HFFc6 (cell line): ENCODE results near the gene DAP. TPM values are rescaled to one million over a fixed set of nuclear protein-coding genes. Genes with fewer than 3 reads are reported as not detected.

ENCODE experiments used
- DNase-seq: peaks from one replicate; pipeline ENCODE4 v3.0.0-alpha.2; 2018
- H3K27ac Mint-ChIP-seq: 2 replicates; pipeline ENCODE4 v1.8.0; 2020; ENCODE audit warnings: mild to moderate bottlenecking, mixed read lengths
- H3K27me3 Mint-ChIP-seq: 2 replicates; pipeline ENCODE4 v1.8.0; 2021; ENCODE audit warnings: mild to moderate bottlenecking, moderate library complexity, mixed read lengths; ENCODE audit not compliant: insufficient read depth
- H3K36me3 Mint-ChIP-seq: 2 replicates; pipeline ENCODE4 v1.8.0; 2021; ENCODE audit warnings: low read depth, mixed read lengths
- H3K4me1 Mint-ChIP-seq: 2 replicates; pipeline ENCODE4 v1.8.0; 2020; ENCODE audit warnings: low read depth, mixed read lengths
- H3K4me3 Mint-ChIP-seq: 2 replicates; pipeline ENCODE4 v1.8.0; 2020; ENCODE audit warnings: mild to moderate bottlenecking, moderate library complexity, mixed read lengths
- H3K9me3 Mint-ChIP-seq: 2 replicates; pipeline ENCODE4 v1.8.0; 2020; ENCODE audit warnings: mild to moderate bottlenecking, mixed read lengths
- CTCF ChIP-seq: fragments of 200-600 bp; sonication (generic); IDR thresholded peaks from 2 replicates; pipeline ENCODE4 v1.5.0; 2021; ENCODE audit warnings: antibody characterized with exemption, mild to moderate bottlenecking
- total RNA-seq, 6 experiments: library from RNA; stranded (reverse); fragmentation: NEBNext Ultra II Directional; extraction: Animal tissue kit (Norgen Biotek cat#: 25700); gene quantifications; 2 replicates in 1 of 6; 3 replicates in 5 of 6; pipeline ENCODE4 v1.2.3, GENCODE V29; 2021

DAP gene
- total RNA-seq, 6 experiments from 2014 or later, result 255 to 357 (median 285) TPM

- Mint-ChIP-seq H3K27ac (peak overlapping the region; percentile 48), H3K4me1 (peaks cover 20% of the 10 kb centered on the region), H3K4me3 (no peak overlapping the region), H3K36me3 (peaks cover 83% of the 10 kb centered on the region), H3K27me3 (no peaks in the 10 kb centered on the region; the same call in 1 of the 2 replicates), H3K9me3 (peaks cover 16% of the 10 kb centered on the region)
- TF ChIP-seq CTCF, result no peak
- DNase-seq, result no peak
These were observed 17.1 kb downstream of the DAP start for GRCh38 chr5:10743951-10744350.

- Mint-ChIP-seq H3K9me3 (peaks cover 16% of the 10 kb centered on the region), H3K27me3 (peaks cover 2% of the 10 kb centered on the region; the same call in 1 of the 2 replicates), H3K4me3 (no peak overlapping the region), H3K36me3 (peaks cover 87% of the 10 kb centered on the region), H3K27ac (no peak overlapping the region), H3K4me1 (peaks cover 23% of the 10 kb centered on the region)
- no peak for DNase-seq
- TF ChIP-seq CTCF, result no peak
These were observed 17.5 kb downstream of the DAP start for GRCh38 chr5:10743526-10743925.

- TF ChIP-seq CTCF, result peak; percentile 36; the same call in 1 of the 2 replicates
- Mint-ChIP-seq H3K4me3 (no peak overlapping the region), H3K4me1 (peaks cover 35% of the 10 kb centered on the region), H3K36me3 (peaks cover 88% of the 10 kb centered on the region), H3K9me3 (peaks cover 16% of the 10 kb centered on the region), H3K27ac (no peak overlapping the region), H3K27me3 (peaks cover 2% of the 10 kb centered on the region; the same call in 1 of the 2 replicates)
- DNase-seq, result no peak
These were observed 19.4 kb downstream of the DAP start for GRCh38 chr5:10741661-10742060.

GRCh38 chr5:10740384-10740783 is 20.6 kb downstream of the DAP start:
- no peak overlapping the region for H3K4me3 Mint-ChIP-seq
- peaks cover 16% of the 10 kb centered on the region for H3K9me3 Mint-ChIP-seq
- H3K36me3 Mint-ChIP-seq, result peaks cover 82% of the 10 kb centered on the region
- H3K27ac Mint-ChIP-seq, result no peak overlapping the region
- H3K4me1 Mint-ChIP-seq, result peaks cover 35% of the 10 kb centered on the region
- DNase-seq, result no peak
- TF ChIP-seq CTCF, result no peak
- H3K27me3 Mint-ChIP-seq, result peaks cover 2% of the 10 kb centered on the region; the same call in 1 of the 2 replicates

GRCh38 chr5:10737880-10738279 is 23.2 kb downstream of the DAP start:
- Mint-ChIP-seq H3K4me1 (peaks cover 45% of the 10 kb centered on the region), H3K27ac (no peak overlapping the region), H3K27me3 (peaks cover 2% of the 10 kb centered on the region; the same call in 1 of the 2 replicates), H3K9me3 (peaks cover 16% of the 10 kb centered on the region), H3K4me3 (no peak overlapping the region), H3K36me3 (peaks cover 71% of the 10 kb centered on the region)
- DNase-seq, result no peak
- TF ChIP-seq CTCF, result no peak

GRCh38 chr5:10736808-10737207 is 24.2 kb downstream of the DAP start:
- no peak for TF ChIP-seq CTCF
- Mint-ChIP-seq H3K9me3 (peaks cover 16% of the 10 kb centered on the region), H3K36me3 (peaks cover 69% of the 10 kb centered on the region), H3K27ac (no peak overlapping the region), H3K27me3 (peaks cover 2% of the 10 kb centered on the region; the same call in 1 of the 2 replicates), H3K4me1 (peaks cover 54% of the 10 kb centered on the region), H3K4me3 (no peak overlapping the region)
- DNase-seq, result no peak
